HG02970 (cell line): Measurements from ENCODE around the gene E2F2.
A peak's percentile ranks its signal among the peaks of the same experiment; 100 is the strongest.

Experiments
- ATAC-seq: cut with Tn5 transposase; IDR thresholded peaks from one replicate; pipeline ENCODE4 v1.9.1; 2021; ENCODE audit warnings: mild to moderate bottlenecking, moderate library complexity, moderate number of reproducible peaks; ENCODE audit not compliant: unreplicated experiment, low FRiP score

Gene E2F2, protein sequence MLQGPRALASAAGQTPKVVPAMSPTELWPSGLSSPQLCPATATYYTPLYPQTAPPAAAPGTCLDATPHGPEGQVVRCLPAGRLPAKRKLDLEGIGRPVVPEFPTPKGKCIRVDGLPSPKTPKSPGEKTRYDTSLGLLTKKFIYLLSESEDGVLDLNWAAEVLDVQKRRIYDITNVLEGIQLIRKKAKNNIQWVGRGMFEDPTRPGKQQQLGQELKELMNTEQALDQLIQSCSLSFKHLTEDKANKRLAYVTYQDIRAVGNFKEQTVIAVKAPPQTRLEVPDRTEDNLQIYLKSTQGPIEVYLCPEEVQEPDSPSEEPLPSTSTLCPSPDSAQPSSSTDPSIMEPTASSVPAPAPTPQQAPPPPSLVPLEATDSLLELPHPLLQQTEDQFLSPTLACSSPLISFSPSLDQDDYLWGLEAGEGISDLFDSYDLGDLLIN

DNA sequence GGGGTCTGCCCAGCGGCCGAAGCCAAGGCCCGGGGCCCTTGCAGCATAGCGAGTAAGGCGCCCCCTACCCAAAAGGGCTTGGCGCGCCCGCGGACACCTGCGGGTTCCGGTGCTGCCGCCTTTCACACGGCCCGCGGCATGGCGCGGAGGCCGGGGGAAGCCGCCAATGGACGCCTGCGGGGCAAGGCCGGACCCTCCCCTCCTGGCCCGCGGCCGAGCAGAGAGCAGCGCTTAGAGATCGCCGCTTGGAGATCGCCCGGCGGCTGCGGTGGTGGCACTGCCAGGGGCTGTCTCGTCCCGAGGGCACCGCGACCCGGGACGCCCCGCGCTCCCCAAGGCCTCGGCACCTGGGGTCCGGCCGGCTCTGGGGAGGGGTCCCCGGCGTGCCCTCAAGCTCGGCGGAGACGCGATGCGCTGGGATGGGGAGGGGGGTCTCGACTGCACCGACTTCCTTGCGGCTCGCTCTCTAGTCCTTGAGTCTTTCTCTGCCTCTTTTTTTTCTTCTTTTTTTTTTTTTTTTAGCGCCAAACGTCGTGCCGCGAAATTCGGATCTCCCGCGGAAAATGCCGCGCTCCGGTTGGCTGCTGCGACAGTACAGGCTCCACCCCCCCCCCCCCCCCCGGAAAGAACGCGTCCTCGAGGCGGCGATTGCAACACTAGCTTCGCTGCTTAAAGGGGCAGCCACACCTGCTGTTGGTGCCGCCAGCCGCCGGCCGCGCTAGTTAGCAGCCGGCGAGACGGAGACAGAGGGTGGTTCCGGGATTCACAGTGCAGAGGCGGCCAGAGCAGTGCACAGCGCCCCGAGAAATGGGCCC lies at the start of gene E2F2:
E2F2 (minus strand) TSS at position 487 of the 815 bp plus-strand sequence; CDS start at position 47, 440 bp downstream.
- peak; percentile 44 for ATAC-seq

GRCh38 chr1:23578997-23579363 lies 47.9 kb upstream of the E2F2 start:
- ATAC-seq = no peak

DNA sequence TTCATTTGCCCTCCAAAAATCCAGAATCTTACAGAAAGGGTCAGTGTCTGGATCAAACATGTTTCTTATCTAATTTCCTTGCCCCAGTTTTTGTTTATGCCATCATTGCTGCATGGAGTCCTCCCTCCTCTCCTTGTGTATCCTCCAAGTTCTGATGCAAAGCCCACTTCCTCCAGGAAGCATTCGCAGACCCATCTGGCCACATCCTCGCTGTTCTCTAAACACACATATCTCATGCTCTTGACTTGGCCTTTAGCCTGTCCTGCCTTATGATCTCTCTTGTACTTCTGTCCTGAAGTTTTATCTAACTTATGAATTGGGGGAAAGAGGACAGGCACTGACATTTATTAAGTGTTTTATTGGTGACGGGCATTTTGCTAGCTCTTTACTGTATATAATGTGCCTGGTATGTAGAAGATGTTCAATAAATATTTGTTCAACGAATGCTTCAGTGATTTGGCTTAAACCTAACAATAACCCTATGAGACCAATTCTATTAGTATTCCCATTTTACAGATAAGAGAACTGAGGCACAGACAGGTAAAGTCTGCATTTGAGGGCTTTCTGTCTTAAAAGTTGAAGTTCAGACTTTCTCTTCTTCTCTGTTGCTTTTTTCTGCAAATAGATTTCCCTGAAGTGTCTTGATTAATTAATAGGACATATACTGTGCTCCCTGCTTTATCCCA lies 47.4 kb upstream of the E2F2 start:
- ATAC-seq = no peak

DNA sequence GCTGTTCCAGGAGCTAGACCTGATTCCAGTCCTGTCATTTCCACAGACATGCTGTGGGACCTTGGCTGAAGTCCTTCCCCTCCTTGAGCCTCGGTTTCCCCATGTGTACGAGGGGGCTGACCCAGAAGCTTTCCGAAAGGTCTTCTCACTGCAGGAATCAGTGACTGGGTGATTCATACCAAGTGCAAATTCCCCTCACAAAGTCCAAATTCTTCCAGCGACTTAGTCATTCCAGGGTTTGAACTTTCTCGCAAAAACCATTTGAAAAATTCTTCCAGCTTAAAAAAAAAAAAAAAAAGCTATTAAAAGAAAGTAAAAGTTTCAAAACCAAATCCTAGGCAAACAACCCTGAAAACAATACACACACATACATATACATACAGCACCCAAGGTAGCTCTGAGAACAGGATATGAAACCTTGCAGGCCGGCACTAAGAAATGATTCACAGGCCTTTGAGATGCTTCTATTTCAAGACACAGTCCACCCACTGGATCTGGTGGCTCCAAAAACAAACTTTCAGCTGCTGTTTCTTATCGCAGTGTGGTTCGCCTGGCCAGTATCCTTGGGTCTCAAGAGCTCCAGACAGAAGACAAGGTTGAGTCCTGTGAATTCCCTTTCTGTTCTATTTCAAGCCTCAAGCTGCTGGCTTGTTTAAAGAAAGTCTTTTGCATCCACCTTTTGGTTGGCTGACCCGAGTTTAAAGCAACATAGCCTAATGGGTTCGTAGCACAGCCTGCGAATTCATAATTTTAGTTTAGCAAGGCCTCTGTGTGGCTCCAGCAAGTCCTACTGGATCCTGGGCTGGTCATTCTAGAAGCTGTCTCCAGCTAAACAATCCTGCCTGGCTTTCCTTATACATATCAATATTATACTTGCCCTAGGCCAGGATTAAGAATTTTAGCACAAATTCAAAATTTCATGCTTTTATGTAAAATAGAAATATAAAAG lies 46.3 kb upstream of the E2F2 start:
- peak; percentile 73 for ATAC-seq

GRCh38 chr1:23576338-23577055 lies 45.5 kb upstream of the E2F2 start:
- no peak for ATAC-seq

GRCh38 chr1:23575226-23575810 lies 44.3 kb upstream of the E2F2 start:
- no peak for ATAC-seq

DNA sequence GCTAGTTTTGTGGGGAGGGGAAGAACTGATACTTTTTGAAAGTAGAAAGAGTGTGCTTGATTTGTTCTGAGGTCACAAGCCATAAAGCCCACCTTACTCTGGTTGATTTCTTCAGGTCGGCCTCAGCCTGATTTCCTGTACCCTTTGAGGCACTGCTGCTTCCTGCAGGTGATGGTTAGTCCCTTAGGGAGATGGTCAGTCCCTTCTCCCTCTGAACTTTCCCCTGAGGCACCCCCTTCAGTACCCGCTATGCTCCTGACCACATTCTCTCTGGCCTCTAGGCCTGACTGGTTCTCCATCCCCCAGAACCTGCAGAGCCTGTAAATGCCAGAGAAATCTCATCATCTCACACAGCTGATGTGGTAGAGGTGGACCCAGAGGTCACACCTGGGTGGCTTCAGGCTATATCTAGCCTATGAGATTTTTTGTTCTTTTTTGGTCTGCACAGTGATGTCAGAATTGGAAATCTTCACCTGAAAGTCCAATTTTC lies 43.3 kb upstream of the E2F2 start:
- no peak for ATAC-seq

- ATAC-seq = no peak
These were observed 42.6 kb upstream of the E2F2 start for GRCh38 chr1:23573574-23574182.

DNA sequence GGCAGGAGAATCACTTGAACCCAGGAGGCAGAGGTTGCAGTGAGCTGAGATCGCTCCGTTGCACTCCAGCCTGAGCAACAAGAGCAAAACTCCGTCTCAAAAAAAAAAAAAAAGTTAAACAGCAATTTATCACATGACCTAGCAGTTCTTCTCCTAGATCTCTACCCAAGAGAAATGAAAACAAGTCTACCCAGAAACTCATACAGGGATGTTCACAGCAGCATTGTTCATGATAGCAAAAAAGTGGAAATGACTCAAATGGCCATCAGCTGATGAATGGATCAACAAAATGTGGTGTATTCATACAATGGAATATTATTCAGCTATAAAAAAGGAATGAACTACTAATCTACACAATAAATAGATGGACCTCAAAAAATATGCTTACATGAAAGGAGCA lies 40.4 kb upstream of the E2F2 start:
- ATAC-seq = no peak

- ATAC-seq = no peak
These were observed 39.1 kb upstream of the E2F2 start for GRCh38 chr1:23570001-23570691.

DNA sequence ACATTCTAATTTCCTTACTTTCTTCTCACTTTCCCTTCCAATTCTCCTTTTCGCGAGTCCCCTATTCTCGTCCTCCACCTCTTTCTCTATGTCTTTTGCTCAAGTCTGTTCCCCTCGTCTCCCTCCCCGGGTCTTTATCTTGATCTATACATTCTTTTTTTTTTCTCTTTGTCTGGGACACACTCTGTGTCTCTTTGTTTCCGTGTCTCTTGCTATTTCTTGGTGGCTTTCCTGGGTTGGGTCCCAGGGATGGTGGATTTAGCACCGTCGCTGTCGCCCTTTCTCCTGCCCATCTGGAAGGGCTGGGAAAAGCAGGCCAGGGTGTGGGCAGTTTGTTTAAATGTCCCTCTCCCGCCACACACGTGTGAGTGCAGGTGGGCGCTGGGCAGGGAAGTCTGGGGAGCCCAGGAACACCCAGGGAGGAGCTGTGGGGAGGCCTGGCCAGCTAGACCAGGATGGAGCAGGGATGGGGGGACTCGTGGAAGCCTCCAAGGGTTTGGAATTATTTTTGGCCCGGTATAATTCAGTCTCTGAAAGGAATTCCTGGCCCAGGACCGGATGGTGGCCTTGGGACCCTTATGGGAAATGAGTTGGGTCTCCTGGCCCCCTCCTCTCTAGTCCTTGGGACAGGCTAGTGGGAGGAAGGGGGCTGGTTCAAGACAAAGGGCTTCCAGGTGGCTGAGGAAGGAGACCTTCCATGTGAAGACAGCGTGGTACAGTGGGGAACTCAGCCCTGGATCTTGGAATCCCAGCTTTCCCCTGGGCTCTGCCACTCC lies 37.8 kb upstream of the E2F2 start:
- no peak for ATAC-seq

DNA sequence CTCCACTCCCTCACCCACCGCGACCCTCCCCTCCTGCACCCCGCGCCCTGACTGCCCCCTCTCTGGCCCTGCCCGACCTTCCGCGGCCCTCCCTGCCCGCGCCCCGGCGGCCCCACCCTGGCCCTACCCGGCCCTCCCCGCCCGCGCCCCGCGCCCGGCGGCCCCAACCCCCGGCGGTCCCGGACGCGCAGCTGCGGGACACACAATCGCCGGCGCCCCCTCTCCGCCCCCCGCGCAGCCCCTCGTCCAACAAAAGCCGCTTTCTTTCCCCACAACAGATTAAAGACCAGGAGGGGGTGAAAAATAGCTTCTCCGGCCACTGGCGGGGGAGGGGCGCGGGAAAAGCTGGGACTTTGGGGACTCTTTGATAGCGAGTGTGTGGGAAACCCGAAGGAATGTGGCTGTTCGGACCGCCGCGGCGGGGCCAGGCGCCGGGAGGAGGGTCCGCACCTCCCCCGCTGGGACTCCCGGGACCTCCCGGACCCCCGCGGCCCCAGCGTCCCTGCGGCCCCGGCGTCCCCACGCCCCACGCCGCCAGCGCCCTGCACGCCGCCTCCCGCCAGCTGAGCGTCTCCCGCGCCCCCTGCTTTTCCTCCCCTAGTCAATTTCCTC lies 37.1 kb upstream of the E2F2 start:
- no peak for ATAC-seq

DNA sequence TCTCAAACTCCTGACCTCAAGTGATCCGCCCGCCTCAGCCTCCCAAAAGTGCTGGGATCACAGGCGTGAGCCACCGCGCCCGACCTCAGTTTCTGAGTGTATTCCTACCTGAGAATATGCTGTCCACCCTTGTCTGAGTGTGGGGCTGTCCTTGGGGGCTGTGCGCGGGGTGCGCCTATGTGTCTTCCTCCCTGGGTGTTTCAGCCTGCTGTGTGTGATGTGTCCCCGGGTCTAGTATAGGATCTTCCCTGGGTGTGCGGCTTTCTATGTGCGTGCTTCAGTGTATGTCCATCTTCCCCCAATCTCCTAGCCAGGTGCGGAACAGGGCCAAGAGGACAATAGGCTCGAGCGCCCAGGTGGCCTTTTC lies 36.6 kb upstream of the E2F2 start:
- no peak for ATAC-seq

- no peak for ATAC-seq
These were observed 35.3 kb upstream of the E2F2 start for GRCh38 chr1:23566304-23566703.

GRCh38 chr1:23565776-23566175 lies 34.7 kb upstream of the E2F2 start:
- ATAC-seq = no peak

DNA sequence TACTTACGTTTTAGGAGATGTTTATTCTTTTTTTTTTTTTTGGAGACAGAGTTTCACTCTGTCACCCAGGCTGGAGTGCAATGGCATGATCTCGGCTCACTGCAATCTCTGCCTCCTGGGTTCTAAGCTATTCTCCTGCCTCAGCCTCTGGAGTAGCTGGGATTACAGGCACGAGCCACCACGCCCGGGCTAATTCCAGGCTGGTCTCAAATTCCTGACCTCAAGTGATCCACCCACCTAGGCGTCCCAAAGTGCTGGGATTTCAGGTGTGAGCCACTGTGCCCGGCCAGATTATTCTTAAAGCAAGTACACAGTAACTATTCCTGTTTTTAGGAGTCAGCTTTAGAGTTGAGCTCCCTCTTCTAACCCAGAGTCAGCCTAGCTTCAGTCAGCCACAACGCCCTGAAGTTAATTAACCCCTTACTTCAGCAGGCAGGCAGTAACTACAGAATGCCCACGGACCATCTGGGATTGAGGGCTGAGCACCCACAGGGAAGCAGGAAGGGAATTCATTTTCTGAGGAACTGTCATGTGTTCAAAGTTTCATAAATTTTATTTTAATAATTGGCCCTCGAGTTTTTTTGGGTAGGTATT lies 33.6 kb upstream of the E2F2 start:
- ATAC-seq = no peak
